HUES6 (cell line): ENCODE data around the gene CENPX.

Source experiments
- H3K27ac ChIP-seq: 2 replicates; pipeline ENCODE4 v1.7.0; 2013; ENCODE audit warnings: low read depth, mild to moderate bottlenecking, low read length, inconsistent platforms
- H3K27me3 ChIP-seq: 2 replicates; pipeline ENCODE4 v1.6.1; 2013; ENCODE audit warnings: low read length; ENCODE audit not compliant: control insufficient read depth, insufficient read depth
- H3K36me3 ChIP-seq: 2 replicates; pipeline ENCODE4 v1.6.1; 2013; ENCODE audit warnings: low read length; ENCODE audit not compliant: control insufficient read depth, insufficient read depth
- H3K4me1 ChIP-seq: 2 replicates; pipeline ENCODE4 v1.6.1; 2013; ENCODE audit warnings: low read length; ENCODE audit not compliant: control insufficient read depth, insufficient read depth
- H3K4me3 ChIP-seq: 2 replicates; pipeline ENCODE4 v1.5.1; 2013; ENCODE audit warnings: low read depth, low read length
- H3K9ac ChIP-seq: one replicate; pipeline ENCODE4 v1.6.1; 2013; ENCODE audit warnings: mild to moderate bottlenecking, low read length
- H3K9me3 ChIP-seq: 2 replicates; pipeline ENCODE4 v1.6.1; 2013; ENCODE audit warnings: low read depth, low read length; ENCODE audit not compliant: control insufficient read depth, insufficient read depth

Gene CENPX

GRCh38 chr17:82020572-82021106 lies 2.0 kb downstream of the CENPX start:
- Histone ChIP-seq H3K4me1 (peaks cover 19% of the 10 kb centered on the region), H3K27me3 (no peaks in the 10 kb centered on the region), H3K27ac (no peak overlapping the region), H3K36me3 (peaks cover 18% of the 10 kb centered on the region; the same call in 1 of the 2 replicates), H3K4me3 (no peak overlapping the region), H3K9ac (no peak overlapping the region), H3K9me3 (no peaks in the 10 kb centered on the region)

- Histone ChIP-seq H3K4me3 (no peak overlapping the region), H3K36me3 (peaks cover 18% of the 10 kb centered on the region; the same call in 1 of the 2 replicates), H3K27ac (no peak overlapping the region), H3K9me3 (no peaks in the 10 kb centered on the region), H3K27me3 (no peaks in the 10 kb centered on the region), H3K4me1 (peaks cover 19% of the 10 kb centered on the region), H3K9ac (no peak overlapping the region)
These were observed 2.7 kb downstream of the CENPX start for GRCh38 chr17:82019690-82020571.

DNA sequence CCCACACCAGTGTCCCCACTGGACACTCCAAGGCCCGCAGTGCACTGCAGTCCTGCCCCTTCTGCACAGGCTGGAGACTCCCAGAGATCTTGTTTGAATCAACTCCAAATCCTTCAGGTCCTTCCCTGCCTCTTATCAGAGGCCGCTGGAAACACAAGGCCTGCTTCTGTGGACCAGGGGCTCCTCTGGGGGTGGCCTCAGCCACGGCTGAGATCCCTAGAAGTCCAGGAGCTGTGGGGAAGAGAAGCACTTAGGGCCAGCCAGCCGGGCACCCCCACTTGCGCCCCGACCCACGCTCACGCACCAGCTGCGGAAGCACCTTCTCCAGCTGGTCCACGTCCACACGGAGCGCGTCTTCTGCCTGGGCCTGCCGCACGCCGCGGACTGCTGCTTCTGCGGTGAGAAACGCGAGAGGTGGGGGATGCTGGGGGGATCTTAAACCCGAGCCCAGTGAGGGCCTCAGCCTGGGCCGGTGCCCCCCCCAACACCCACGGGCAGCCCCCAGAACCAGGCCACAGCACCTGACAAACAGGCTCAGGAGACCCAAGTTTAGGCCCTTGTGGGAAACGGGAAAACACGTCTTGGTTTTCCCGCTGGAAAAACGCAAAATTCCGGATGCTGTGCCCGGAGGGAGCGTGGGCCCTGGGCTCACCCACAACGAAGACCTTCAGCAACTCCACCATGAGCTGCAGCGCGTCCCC lies 3.5 kb downstream of the CENPX start:
- Histone ChIP-seq H3K27me3 (no peaks in the 10 kb centered on the region), H3K9me3 (no peaks in the 10 kb centered on the region), H3K4me1 (peaks cover 18% of the 10 kb centered on the region), H3K27ac (no peak overlapping the region), H3K9ac (no peak overlapping the region), H3K4me3 (no peak overlapping the region), H3K36me3 (peaks cover 18% of the 10 kb centered on the region; the same call in 1 of the 2 replicates)

DNA sequence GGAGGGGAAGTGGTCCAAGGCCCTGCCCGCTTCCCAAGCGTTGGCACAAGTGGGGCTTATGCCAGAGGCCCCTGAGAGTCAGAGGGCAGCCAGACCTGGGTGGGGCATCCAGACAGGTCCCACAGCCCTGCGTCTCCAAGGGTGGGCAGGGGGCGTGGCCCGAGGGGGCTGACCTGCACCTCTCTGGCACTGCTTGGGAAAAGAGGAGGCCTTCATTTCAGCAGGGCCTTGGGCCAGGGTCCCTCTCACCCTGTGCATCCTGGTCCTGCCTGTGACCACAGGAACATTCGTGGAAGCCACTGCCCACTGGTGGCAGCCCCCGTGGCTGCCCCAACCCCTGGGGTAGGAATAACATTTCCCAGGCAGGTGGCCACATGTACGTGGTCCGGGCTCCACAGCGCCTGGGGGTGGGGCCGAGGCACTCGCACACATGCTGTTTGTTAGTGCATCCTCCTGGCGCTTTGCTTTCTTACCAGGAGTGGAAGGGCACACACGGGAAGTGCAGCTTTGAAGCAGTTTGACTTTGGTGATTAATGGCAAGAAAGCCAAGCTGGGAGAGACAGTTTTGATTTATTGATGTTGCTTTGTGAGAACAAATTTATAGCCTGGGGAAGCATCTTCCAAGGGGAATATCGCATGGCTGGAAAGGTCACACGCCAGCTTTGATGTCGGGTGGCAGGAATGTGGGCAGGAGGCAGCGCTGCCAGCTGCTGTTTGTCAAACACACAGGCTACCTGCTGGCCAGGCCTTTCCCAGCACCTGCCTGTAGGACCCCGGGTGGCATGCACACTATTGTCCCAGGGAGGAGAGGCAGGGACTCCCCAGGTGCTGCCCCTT lies 4.3 kb downstream of the CENPX start:
- Histone ChIP-seq H3K9ac (no peak overlapping the region), H3K27me3 (no peaks in the 10 kb centered on the region), H3K27ac (no peak overlapping the region), H3K36me3 (peaks cover 18% of the 10 kb centered on the region), H3K4me1 (peaks cover 13% of the 10 kb centered on the region), H3K4me3 (no peak overlapping the region), H3K9me3 (no peaks in the 10 kb centered on the region)

GRCh38 chr17:82017612-82018151 lies 5.0 kb downstream of the CENPX start:
- no peaks in the 10 kb centered on the region for H3K9me3 ChIP-seq
- H3K27me3 ChIP-seq: no peaks in the 10 kb centered on the region
- peaks cover 20% of the 10 kb centered on the region for H3K4me1 ChIP-seq
- no peak overlapping the region for H3K27ac ChIP-seq
- H3K36me3 ChIP-seq: peaks cover 18% of the 10 kb centered on the region
- no peak overlapping the region for H3K9ac ChIP-seq
- H3K4me3 ChIP-seq: no peak overlapping the region

DNA sequence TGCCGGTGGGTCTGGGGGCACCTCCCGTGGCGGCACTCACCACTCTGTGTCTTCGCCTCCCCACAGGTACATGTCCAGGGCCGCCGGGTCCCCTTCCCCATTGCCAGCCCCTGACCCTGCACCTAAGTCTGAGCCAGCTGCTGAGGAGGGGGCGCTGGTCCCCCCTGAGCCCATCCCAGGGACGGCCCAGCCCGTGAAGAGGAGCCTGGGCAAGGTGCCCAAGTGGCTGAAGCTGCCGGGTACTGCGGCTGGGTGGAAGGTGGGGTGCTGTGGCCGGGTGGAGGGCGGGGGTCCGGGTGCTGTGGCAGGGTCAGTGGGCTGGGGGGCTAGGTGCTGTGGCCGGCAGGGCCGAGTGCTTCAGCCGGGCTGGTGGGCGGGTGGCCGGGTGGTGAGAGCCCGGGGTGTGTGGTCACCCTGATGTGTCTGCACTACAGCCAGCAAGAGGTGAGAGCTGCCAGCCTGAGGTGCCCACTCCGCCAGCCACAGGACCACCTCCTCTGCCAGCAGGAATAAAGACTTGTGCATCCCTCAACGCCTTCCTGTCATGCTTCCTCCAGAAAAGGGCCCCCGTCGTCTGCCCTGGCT lies 5.7 kb downstream of the CENPX start:
- H3K9ac ChIP-seq: no peak overlapping the region
- no peaks in the 10 kb centered on the region for H3K27me3 ChIP-seq
- no peak overlapping the region for H3K4me3 ChIP-seq
- H3K9me3 ChIP-seq: no peaks in the 10 kb centered on the region
- no peak overlapping the region for H3K27ac ChIP-seq
- H3K4me1 ChIP-seq: peaks cover 25% of the 10 kb centered on the region
- peaks cover 18% of the 10 kb centered on the region for H3K36me3 ChIP-seq

GRCh38 chr17:82016061-82016874 lies 6.4 kb downstream of the CENPX start:
- no peak overlapping the region for H3K27ac ChIP-seq
- peaks cover 18% of the 10 kb centered on the region for H3K36me3 ChIP-seq
- no peaks in the 10 kb centered on the region for H3K27me3 ChIP-seq
- H3K4me1 ChIP-seq: peaks cover 20% of the 10 kb centered on the region
- no peak overlapping the region for H3K9ac ChIP-seq
- no peak overlapping the region for H3K4me3 ChIP-seq
- no peaks in the 10 kb centered on the region for H3K9me3 ChIP-seq

DNA sequence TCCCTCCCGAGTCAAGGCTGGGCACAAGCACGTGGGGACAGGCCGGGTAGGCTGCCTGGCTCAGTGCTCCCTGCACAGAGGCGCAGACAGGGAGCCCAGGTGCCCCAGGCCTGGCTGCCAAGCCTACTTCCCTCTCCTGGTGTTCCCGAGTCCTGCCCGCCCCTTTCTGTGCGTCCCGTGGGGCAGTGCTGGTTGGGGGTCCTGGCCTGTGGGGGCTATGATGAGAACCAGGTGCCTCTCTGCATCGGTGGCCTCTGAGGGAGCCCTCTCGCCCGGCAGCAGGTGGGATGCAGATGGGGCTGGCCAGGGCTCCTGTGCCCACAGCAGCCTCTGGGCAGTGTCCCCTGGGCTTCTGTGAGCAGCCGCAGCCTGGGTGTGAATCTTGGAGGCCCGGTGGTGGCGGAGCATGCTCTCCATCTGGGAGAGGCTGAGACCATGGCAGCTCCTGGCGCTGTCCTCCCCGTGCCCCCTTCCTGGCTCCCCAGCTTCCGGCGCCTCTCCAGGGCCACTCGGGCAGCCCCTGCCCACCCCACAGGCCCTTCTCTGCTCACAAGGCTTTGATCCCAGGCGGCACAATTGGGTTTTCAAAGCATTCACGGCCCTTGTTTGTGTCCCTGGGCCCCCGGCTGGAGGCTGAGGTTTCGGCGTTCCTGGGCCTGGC lies 7.2 kb downstream of the CENPX start:
- H3K4me3 ChIP-seq: no peak overlapping the region
- peaks cover 18% of the 10 kb centered on the region for H3K36me3 ChIP-seq
- H3K9me3 ChIP-seq: no peaks in the 10 kb centered on the region
- no peak overlapping the region for H3K27ac ChIP-seq
- no peak overlapping the region for H3K9ac ChIP-seq
- no peaks in the 10 kb centered on the region for H3K27me3 ChIP-seq
- peaks cover 19% of the 10 kb centered on the region; the same call in 1 of the 2 replicates for H3K4me1 ChIP-seq

GRCh38 chr17:82014971-82015310 lies 7.7 kb downstream of the CENPX start:
- Histone ChIP-seq H3K27ac (no peak overlapping the region), H3K4me3 (no peak overlapping the region), H3K9me3 (no peaks in the 10 kb centered on the region), H3K36me3 (peaks cover 18% of the 10 kb centered on the region), H3K27me3 (no peaks in the 10 kb centered on the region), H3K9ac (no peak overlapping the region), H3K4me1 (peaks cover 16% of the 10 kb centered on the region; the same call in 1 of the 2 replicates)
